Effector memory CD8-positive, alpha-beta T cell (primary cell): ENCODE results near the gene AGMO.

Experiments used
- ATAC-seq: fragments of 150-1000 bp; cut with Tn5 transposase; replicated peaks from 2 replicates; pipeline ENCODE4 v1.10.0; 2021; ENCODE audit warnings: mild to moderate bottlenecking, moderate library complexity
- DNase-seq, 3 experiments: peaks; one replicate each; pipeline ENCODE4 v3.0.0; 2021
- H3K27ac Mint-ChIP-seq, 2 donors: one replicate each; pipeline ENCODE4 v1.8.0; 2022; ENCODE audit warnings: mild to moderate bottlenecking in 2 of 2, mixed read lengths in 2 of 2, moderate library complexity in 2 of 2
- H3K27me3 Mint-ChIP-seq, 2 donors: one replicate each; pipeline ENCODE4 v1.8.0; 2022; ENCODE audit warnings: mixed read lengths in 2 of 2
- H3K36me3 Mint-ChIP-seq: one replicate; pipeline ENCODE4 v1.8.0; 2022; ENCODE audit warnings: mild to moderate bottlenecking, moderate library complexity, mixed read lengths; ENCODE audit not compliant: insufficient read depth
- H3K4me1 Mint-ChIP-seq, 2 donors: one replicate each; pipeline ENCODE4 v1.8.0; 2022; ENCODE audit warnings: low read depth in 2 of 2, mixed read lengths in 2 of 2
- H3K4me3 Mint-ChIP-seq, 2 donors: one replicate each; pipeline ENCODE4 v1.8.0; 2022; ENCODE audit warnings: mild to moderate bottlenecking in 2 of 2, mixed read lengths in 2 of 2, moderate library complexity in 2 of 2
- H3K9me3 Mint-ChIP-seq, 2 donors: one replicate each; pipeline ENCODE4 v1.8.0; 2022; ENCODE audit warnings: mixed read lengths in 2 of 2

Gene AGMO

DNA sequence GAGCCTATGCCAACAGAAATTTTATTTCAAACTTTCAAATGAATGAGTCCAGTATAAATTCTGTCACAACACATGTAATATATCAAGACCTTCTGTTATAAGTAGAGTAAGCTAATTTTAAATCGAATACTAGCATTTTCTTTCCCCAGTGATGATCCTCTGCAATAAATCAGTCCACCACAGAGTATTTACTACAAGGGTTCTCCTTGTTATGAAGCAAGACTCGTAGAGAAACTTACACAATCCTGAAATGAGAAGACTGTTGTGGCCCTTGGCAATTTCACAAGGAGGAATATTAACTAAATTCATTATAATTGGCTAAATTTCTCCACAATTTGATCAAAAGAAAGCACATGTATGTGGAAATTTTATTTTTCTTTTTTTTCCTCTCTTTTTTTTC lies 346.8 kb downstream of the AGMO start:
- DNase-seq (no peak), ATAC-seq (no peak)
- Mint-ChIP-seq H3K27ac (no peak overlapping the region), H3K27me3 (no peaks in the 10 kb centered on the region), H3K9me3 (peaks cover 0 to 4% of the 10 kb centered on the region in 2 donors), H3K4me1 (no peaks in the 10 kb centered on the region), H3K36me3 (no peaks in the 10 kb centered on the region), H3K4me3 (no peak overlapping the region)

DNA sequence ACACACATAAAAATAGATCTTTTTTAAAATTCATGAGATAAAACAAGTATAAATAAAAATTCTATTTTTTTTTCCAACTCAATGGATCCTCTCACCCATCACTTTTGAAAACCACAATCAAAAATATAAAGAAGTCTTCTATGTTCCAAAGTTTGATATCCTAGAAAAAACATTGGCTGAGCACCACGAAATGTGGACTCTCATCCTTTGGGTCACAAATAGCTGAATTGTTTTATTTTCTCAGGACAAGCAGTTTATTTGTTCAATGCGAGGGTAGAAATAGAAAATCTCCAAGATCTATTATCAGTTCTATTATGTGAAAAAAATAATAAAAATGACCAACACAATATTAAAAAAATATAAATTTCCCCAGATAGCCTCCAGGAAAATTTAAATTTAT lies 348.7 kb downstream of the AGMO start:
- ATAC-seq (no peak), DNase-seq (no peak)
- Mint-ChIP-seq H3K27me3 (no peaks in the 10 kb centered on the region), H3K9me3 (peaks cover 0 to 4% of the 10 kb centered on the region in 2 donors), H3K4me1 (no peaks in the 10 kb centered on the region), H3K4me3 (no peak overlapping the region), H3K36me3 (no peaks in the 10 kb centered on the region), H3K27ac (no peak overlapping the region)

GRCh38 chr7:15209429-15209828 lies 352.4 kb downstream of the AGMO start:
- Mint-ChIP-seq H3K27ac (no peak overlapping the region), H3K9me3 (no peaks in the 10 kb centered on the region), H3K4me1 (no peaks in the 10 kb centered on the region), H3K27me3 (no peaks in the 10 kb centered on the region), H3K4me3 (no peak overlapping the region), H3K36me3 (no peaks in the 10 kb centered on the region)
- DNase-seq = no peak
- no peak for ATAC-seq

- H3K27me3 Mint-ChIP-seq = no peaks in the 10 kb centered on the region
- no peaks in the 10 kb centered on the region for H3K4me1 Mint-ChIP-seq
- H3K27ac Mint-ChIP-seq = no peak overlapping the region
- ATAC-seq (no peak), DNase-seq (no peak)
- H3K4me3 Mint-ChIP-seq = no peak overlapping the region
- H3K36me3 Mint-ChIP-seq = peaks cover 3% of the 10 kb centered on the region
- H3K9me3 Mint-ChIP-seq = peaks cover 0 to 8% of the 10 kb centered on the region in 2 donors
Observed at GRCh38 chr7:15204421-15204820, 357.4 kb downstream of the AGMO start.

- H3K27me3 Mint-ChIP-seq = no peaks in the 10 kb centered on the region
- ATAC-seq (no peak), DNase-seq (no peak)
- H3K9me3 Mint-ChIP-seq = peaks cover 5 to 15% of the 10 kb centered on the region in 2 donors
- no peaks in the 10 kb centered on the region for H3K4me1 Mint-ChIP-seq
- no peak overlapping the region for H3K4me3 Mint-ChIP-seq
- no peak overlapping the region for H3K27ac Mint-ChIP-seq
- peaks cover 3% of the 10 kb centered on the region for H3K36me3 Mint-ChIP-seq
Observed at GRCh38 chr7:15199482-15199881, 362.3 kb downstream of the AGMO start.

DNA sequence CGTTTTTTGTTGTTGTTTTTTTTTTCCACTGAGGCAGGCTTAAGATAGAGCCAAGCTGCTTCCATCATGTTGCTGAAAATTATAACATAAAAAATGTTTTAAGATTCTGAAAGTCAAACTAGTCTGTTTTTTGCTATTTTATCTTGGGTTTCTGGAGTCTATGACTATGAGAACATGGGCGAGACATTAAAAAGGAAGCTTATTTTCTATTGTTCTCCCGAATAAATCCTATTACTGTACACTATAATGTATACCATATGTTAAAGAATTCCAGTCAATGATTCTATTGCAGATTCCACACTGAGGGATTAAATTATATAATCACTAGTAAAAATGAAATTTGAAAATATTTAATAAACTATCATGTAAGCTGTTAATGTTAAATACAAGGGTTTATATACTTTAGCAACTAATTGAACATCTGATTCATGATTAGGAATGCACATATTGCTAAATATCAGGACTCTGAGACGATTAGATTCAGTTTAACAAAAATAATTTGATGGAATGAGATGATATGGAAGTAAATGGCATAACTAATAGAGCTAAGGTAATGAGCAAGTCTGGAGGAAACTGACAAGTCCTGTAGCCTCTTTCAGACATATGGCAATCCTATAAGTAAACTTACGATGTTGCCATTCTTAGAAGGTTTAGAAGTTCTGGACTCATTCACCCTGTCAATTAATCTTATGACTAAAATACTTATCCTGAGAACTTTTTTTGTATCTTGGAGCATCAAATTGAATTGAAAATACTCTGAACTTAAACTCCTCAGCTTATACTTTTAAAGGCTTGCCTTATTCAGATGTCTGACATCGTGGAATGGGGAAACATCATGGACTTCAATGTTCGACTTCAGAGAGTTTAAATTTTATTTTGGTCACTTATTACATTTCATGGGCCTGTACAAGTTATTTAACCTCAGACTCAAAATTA lies 364.5 kb downstream of the AGMO start:
- no peaks in the 10 kb centered on the region for H3K4me1 Mint-ChIP-seq
- H3K27ac Mint-ChIP-seq = no peak overlapping the region
- DNase-seq (no peak), ATAC-seq (no peak)
- no peaks in the 10 kb centered on the region for H3K27me3 Mint-ChIP-seq
- H3K36me3 Mint-ChIP-seq = peaks cover 3% of the 10 kb centered on the region
- peaks cover 5 to 16% of the 10 kb centered on the region in 2 donors for H3K9me3 Mint-ChIP-seq
- no peak overlapping the region for H3K4me3 Mint-ChIP-seq

DNA sequence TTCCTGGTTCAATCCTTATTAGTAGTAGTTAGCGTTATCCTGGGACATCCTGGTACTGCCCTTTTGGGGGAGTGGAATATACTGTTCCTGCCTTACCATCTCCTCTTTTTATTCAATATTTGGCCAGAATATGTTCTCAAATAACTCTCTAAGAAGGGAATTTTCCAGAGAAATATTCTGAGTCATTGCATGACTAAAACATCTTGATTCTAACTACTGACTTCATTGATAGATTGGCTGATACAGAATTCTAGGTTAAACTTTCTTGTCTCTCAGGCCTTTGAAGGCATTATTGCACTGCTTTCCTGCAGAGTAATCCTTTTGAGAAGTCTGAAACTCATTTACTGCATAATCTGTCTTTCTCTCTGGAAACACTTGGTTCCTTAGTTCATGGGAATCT lies 383.8 kb downstream of the AGMO start:
- H3K36me3 Mint-ChIP-seq = no peaks in the 10 kb centered on the region
- DNase-seq = no peak
- no peak overlapping the region for H3K27ac Mint-ChIP-seq
- H3K27me3 Mint-ChIP-seq = no peaks in the 10 kb centered on the region
- H3K9me3 Mint-ChIP-seq = peaks cover 4 to 7% of the 10 kb centered on the region in 2 donors
- no peak overlapping the region for H3K4me3 Mint-ChIP-seq
- no peaks in the 10 kb centered on the region for H3K4me1 Mint-ChIP-seq
- no peak for ATAC-seq

DNA sequence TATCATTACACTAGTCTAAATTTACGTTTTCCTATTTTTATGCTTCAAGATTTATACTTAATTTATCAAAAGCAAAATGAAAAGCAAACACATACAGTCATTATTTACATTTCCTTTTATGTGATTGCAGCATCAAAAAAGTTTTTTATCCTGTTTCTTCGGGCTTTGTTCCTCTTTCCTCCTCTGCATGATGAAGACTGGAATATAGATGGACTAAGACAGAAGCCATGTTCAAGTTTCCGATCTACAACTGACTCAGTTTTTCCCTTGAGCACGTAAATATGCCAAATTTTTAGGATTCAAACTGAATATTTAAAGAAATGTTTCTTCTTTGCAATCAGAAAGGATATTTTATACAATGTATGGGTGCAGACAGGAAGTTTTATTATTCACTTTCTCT lies 385.7 kb downstream of the AGMO start:
- DNase-seq (no peak), ATAC-seq (no peak)
- Mint-ChIP-seq H3K36me3 (no peaks in the 10 kb centered on the region), H3K9me3 (peaks cover 2% of the 10 kb centered on the region in 2 donors), H3K4me3 (no peak overlapping the region), H3K27me3 (no peaks in the 10 kb centered on the region), H3K4me1 (no peaks in the 10 kb centered on the region), H3K27ac (no peak overlapping the region)

- H3K4me1 Mint-ChIP-seq = no peaks in the 10 kb centered on the region
- DNase-seq (no peak), ATAC-seq (no peak)
- peaks cover 0 to 2% of the 10 kb centered on the region in 2 donors for H3K9me3 Mint-ChIP-seq
- H3K27ac Mint-ChIP-seq = no peak overlapping the region
- H3K4me3 Mint-ChIP-seq = no peak overlapping the region
- H3K36me3 Mint-ChIP-seq = no peaks in the 10 kb centered on the region
- H3K27me3 Mint-ChIP-seq = no peaks in the 10 kb centered on the region
Observed at GRCh38 chr7:15175152-15175551, 386.7 kb downstream of the AGMO start.

- peaks cover 0 to 2% of the 10 kb centered on the region in 2 donors for H3K9me3 Mint-ChIP-seq
- no peak overlapping the region for H3K27ac Mint-ChIP-seq
- DNase-seq = no peak
- H3K4me1 Mint-ChIP-seq = no peaks in the 10 kb centered on the region
- H3K4me3 Mint-ChIP-seq = no peak overlapping the region
- no peaks in the 10 kb centered on the region for H3K36me3 Mint-ChIP-seq
- no peak for ATAC-seq
- H3K27me3 Mint-ChIP-seq = no peaks in the 10 kb centered on the region
Observed at GRCh38 chr7:15174485-15174884, 387.3 kb downstream of the AGMO start.

GRCh38 chr7:15168489-15168888 lies 393.3 kb downstream of the AGMO start:
- no peak overlapping the region for H3K4me3 Mint-ChIP-seq
- H3K36me3 Mint-ChIP-seq = no peaks in the 10 kb centered on the region
- DNase-seq (no peak), ATAC-seq (no peak)
- H3K27ac Mint-ChIP-seq = no peak overlapping the region
- no peaks in the 10 kb centered on the region for H3K27me3 Mint-ChIP-seq
- no peaks in the 10 kb centered on the region for H3K4me1 Mint-ChIP-seq
- peaks cover 9 to 15% of the 10 kb centered on the region in 2 donors for H3K9me3 Mint-ChIP-seq

DNA sequence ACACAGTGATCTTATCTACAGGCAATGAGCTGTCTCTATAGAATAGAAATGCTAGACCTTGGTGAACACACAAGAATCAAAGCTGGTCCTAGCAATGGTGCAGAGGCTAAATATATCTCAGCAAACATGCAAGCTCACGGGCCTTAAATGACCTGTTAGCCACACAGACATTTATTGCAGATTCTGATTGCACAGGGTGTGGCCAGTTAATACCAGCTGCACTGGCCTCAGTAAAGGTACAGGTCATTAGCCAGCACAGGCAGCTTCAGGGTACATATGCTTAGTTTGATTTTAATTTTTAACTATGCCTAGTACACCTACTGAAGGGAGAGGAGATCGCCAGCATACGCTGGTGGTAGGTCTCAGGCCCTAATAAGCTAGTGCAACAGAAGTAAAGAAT lies 393.9 kb downstream of the AGMO start:
- ATAC-seq = no peak
- no peak overlapping the region for H3K4me3 Mint-ChIP-seq
- peaks cover 9 to 15% of the 10 kb centered on the region in 2 donors for H3K9me3 Mint-ChIP-seq
- H3K4me1 Mint-ChIP-seq = no peaks in the 10 kb centered on the region
- no peak overlapping the region for H3K27ac Mint-ChIP-seq
- H3K36me3 Mint-ChIP-seq = no peaks in the 10 kb centered on the region
- DNase-seq = no peak
- H3K27me3 Mint-ChIP-seq = no peaks in the 10 kb centered on the region

GRCh38 chr7:15166620-15167019 lies 395.2 kb downstream of the AGMO start:
- Mint-ChIP-seq H3K9me3 (peaks cover 13 to 15% of the 10 kb centered on the region in 2 donors), H3K4me1 (no peaks in the 10 kb centered on the region), H3K4me3 (no peak overlapping the region), H3K27ac (no peak overlapping the region), H3K36me3 (no peaks in the 10 kb centered on the region), H3K27me3 (no peaks in the 10 kb centered on the region)
- no peak for DNase-seq
- ATAC-seq = no peak

DNA sequence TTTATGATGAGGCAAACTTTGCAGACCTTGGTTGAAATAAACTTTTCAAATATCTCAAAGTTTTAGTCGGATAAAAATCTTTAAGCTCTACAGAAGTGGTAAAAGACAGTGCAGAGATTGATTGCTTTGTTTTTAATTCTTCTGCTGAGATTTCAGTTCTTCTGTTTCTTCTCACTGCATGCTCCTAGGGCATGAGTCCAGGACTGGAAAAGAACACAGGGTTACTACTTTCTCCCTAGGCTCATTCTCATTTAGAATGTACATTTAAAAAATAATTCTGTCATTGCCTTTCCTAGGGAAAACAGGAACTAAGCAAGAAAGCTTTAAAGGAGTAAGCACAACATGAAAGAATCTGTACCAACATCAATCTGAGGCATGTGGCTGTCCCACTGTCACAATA lies 402.6 kb downstream of the AGMO start:
- Mint-ChIP-seq H3K27me3 (no peaks in the 10 kb centered on the region), H3K9me3 (peaks cover 6 to 11% of the 10 kb centered on the region in 2 donors), H3K4me1 (no peaks in the 10 kb centered on the region), H3K4me3 (no peak overlapping the region), H3K36me3 (no peaks in the 10 kb centered on the region), H3K27ac (no peak overlapping the region)
- DNase-seq (no peak), ATAC-seq (no peak)
